HG02885 (cell line): ENCODE data around the gene TFDP1.

Experiments
- ATAC-seq: cut with Tn5 transposase; IDR thresholded peaks from one replicate; pipeline ENCODE4 v1.9.1; 2021; ENCODE audit warnings: mild to moderate bottlenecking; ENCODE audit not compliant: unreplicated experiment, poor library complexity

TFDP1 gene

DNA sequence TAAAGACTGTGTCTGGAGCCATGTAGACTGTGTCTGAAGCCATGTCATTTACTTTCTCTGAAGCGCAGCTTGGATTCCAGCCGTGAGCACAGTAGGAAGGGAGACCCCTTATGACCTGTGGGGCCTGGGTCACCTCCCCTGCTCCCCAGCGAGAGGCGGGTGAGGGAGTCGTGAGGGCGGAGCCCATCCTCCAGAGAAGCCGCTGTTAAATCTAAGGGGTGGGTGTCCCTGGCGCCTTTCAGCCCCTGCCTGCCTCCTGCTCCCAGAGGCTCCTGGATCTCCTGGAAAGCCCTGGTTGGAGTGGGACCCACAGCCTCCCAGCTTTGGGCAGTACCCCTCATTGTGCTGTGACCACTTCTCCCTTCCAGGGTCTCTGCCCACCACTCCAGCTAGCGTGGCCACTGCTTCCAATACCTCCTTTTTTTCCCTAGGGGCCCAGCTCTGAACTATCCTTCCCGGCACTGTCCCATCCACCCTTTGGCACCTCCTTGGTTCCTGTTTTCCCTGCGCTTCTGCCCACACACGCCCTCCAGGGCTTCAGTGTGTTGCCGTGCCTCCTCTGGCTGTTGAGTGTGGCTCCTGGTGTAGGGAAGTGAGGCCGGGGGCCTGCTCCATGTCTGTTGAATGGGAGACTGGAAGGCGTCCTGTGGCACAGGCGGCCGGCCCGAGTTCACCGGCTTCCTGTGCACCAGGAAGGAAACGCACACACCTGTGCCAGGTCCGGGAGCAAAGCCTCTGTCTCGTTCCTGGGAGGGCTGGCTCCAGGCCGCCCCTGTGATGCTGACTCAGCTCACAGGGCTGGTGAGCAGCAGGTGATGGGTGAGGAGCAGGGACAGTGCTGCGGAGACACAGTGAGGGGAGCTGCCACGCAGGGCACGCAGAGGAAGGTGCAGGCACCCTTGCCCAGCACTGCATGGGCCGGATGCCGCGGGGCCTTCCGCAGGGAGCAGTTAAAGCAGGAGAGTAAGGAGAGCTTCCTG lies 44.0 kb downstream of the TFDP1 start:
- ATAC-seq, result no peak

- no peak for ATAC-seq
Observed at GRCh38 chr13:113629866-113630265, 45.3 kb downstream of the TFDP1 start.

- ATAC-seq, result no peak
Observed at GRCh38 chr13:113630296-113630695, 45.7 kb downstream of the TFDP1 start.

DNA sequence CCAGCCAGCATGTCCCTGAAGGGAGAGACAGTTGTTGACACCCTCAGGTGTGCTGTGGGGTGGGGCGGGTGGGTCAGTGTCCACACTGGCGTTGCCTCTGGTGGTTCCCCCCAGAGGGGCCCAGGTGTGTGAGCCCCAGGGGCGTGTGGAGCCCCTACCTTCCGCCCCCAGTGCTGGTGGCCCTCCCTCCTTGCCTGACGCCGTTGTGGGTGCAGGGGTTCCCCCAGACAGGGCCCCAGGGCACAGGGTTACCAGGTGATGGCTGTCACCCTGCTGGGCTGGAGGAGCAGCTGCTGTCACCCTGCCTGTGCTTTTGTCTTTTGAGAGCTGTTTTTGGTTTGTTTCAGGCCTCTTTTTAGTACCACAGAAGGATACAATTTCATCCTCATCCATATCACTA lies 46.3 kb downstream of the TFDP1 start:
- ATAC-seq, result no peak

GRCh38 chr13:113631341-113632095 lies 47.0 kb downstream of the TFDP1 start:
- ATAC-seq, result no peak

- ATAC-seq, result no peak
Observed at GRCh38 chr13:113632706-113633484, 48.3 kb downstream of the TFDP1 start.

GRCh38 chr13:113633485-113633873 lies 48.9 kb downstream of the TFDP1 start:
- ATAC-seq, result no peak

GRCh38 chr13:113634279-113635047 lies 49.9 kb downstream of the TFDP1 start:
- ATAC-seq, result no peak

DNA sequence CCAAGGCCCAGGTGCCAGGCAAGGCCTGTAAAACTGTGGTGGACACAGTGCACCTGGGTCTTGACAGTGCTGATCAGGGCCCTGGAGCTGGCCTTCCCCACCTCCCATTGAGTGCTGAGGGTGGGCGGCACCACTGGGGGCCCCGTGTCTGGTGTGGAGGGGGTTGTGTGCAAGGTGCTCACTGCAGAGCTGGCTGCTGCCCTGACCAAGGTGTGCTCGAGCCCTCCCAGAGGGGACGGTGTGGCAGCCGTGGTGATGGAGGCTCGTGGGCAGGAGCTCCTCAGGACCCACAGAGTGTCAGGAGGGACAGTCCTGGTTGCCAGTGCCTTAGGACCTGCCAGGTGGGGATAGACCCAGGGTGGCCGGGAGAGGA lies 50.5 kb downstream of the TFDP1 start:
- ATAC-seq, result no peak

DNA sequence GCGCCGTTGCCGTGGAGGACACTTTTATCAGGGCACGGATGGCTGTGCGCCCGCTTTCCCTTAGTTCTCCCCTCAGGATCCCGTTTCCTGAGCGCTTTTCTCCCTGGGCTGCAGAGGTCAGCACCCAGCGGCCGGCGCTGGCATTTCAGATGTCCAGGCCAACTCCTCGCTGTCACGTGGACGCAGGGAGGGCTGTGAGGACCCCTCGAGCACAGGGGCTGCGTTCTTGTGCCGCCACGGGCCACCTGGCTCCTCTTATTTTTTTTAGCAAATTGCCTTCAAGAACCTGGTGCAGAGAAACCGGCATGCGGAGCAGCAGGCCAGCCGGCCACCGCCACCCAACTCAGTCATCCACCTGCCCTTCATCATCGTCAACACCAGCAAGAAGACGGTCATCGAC lies 51.2 kb downstream of the TFDP1 start:
- ATAC-seq, result no peak

GRCh38 chr13:113636266-113636963 lies 51.9 kb downstream of the TFDP1 start:
- ATAC-seq, result no peak

GRCh38 chr13:113637262-113638160 lies 53.0 kb downstream of the TFDP1 start:
- ATAC-seq, result no peak

DNA sequence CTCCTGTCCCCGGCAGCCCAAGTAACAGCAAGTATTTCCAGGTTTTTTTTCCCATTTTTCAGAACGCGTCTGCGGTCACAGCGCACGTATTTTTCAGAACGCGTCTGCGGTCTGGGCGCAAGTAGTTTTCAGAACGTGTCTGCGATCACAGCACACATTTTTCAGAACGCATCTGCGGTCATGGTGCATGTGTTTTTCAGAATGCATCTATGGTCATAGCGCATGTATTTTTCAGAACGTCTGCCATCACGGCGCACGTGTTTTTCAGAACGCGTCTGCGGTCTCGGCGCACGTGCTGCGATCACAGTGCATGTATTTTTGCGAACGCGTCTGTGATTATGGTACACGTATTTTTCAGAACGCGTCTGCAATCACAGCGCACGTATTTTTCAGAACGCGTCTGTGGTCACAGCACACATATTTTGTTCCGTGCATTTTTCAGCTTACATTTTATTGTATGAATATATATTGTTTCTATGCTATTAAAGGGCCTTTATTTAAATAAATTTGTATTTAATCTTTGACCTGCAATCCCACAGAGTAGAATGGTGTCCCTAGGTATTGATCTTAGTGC lies 53.7 kb downstream of the TFDP1 start:
- no peak for ATAC-seq

DNA sequence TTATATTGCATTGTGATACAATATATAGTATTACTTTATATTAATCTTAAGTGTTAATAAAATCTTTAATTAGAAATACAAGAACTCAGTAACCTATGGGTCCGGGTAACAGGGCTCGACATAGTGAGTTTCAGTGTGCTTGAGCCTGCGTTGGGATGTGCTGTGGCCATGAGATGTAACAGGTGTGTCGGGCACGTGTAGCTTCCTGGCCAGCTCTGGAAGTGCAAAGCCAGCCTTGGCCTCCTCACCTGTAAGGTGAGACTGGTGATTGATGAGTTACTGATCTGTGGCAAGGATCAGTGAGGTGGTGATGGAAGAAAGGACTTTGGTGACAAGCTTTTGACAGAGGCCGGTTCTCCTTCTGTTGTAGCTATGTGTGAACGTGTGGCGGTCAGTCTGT lies 54.3 kb downstream of the TFDP1 start:
- ATAC-seq, result no peak

DNA sequence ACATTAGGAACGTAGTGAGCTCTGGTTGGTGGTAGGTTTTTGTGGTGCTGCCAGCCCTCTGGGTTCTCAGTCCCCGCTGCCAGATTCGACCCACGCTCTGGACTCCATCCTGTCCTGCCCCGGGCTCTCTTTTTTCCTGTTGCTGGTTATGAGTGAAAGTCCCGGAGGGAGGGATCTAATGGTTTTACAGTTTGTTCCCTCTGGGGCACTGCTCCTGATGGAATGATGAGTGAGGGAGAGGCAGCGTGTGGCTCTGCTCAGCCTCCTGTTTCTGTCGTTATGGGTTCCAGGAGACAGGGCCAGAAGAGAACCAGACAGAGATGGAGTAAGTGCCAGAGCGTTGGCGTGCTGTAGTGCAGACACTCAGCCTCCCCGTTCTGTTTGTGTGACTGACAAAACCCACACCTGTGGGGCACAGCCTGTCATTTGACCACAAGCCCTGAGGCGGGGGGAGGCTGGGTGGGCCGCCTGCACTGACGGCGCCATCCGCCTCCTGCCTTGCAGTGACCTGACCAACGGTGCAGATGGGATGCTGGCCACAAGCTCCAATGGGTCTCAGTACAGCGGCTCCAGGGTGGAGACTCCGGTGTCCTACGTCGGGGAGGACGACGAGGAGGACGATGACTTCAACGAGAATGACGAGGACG lies 55.2 kb downstream of the TFDP1 start:
- no peak for ATAC-seq

GRCh38 chr13:113641426-113641825 lies 56.9 kb downstream of the TFDP1 start:
- no peak for ATAC-seq

- no peak for ATAC-seq
Observed at GRCh38 chr13:113642563-113642962, 58.0 kb downstream of the TFDP1 start.

- no peak for ATAC-seq
Observed at GRCh38 chr13:113643593-113643992, 59.0 kb downstream of the TFDP1 start.
